ENCODE data around the gene ISCU.

DNA sequence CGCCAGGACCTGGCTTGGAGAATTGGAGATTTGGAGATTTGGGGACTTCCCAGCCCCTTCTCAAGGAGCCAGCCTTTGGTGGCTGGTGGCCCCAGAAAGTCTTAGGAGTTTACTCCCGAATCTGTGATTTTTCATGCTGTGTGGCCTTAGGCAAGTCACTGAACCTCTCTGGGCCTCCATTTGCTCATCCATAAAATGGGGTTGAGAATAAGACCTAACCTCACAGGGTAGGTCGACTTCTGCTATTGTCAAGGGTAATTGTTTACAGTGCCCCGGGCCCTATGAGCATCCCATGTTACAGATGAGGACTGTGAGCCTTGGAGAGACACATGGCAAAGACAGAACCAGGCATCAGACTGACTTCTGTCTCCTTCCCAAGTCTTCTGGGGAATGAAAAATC is 51.6 kb downstream of the ISCU start:
- TF ChIP-seq POLR2AphosphoS5 (IDR thresholded peaks at IDR 0.05) (no peak), POLR2A (IDR thresholded peaks at IDR 0.05) (no peak), EP300 (IDR thresholded peaks at IDR 0.05) (no peak)
- TF ChIP-seq, protein P1, sequence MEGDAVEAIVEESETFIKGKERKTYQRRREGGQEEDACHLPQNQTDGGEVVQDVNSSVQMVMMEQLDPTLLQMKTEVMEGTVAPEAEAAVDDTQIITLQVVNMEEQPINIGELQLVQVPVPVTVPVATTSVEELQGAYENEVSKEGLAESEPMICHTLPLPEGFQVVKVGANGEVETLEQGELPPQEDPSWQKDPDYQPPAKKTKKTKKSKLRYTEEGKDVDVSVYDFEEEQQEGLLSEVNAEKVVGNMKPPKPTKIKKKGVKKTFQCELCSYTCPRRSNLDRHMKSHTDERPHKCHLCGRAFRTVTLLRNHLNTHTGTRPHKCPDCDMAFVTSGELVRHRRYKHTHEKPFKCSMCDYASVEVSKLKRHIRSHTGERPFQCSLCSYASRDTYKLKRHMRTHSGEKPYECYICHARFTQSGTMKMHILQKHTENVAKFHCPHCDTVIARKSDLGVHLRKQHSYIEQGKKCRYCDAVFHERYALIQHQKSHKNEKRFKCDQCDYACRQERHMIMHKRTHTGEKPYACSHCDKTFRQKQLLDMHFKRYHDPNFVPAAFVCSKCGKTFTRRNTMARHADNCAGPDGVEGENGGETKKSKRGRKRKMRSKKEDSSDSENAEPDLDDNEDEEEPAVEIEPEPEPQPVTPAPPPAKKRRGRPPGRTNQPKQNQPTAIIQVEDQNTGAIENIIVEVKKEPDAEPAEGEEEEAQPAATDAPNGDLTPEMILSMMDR (IDR thresholded peaks at IDR 0.05): no peak
